ENCODE data around the gene HYAL3. TPM values are rescaled to one million over a fixed set of nuclear protein-coding genes. Genes with fewer than 3 reads are reported as not detected.
A peak's percentile ranks its signal among the peaks of the same experiment; 100 is the strongest.

HYAL3 gene
- total and polyA plus RNA-seq, 11 donors, result 1.0 to 3.2 (median 1.6) TPM

DNA sequence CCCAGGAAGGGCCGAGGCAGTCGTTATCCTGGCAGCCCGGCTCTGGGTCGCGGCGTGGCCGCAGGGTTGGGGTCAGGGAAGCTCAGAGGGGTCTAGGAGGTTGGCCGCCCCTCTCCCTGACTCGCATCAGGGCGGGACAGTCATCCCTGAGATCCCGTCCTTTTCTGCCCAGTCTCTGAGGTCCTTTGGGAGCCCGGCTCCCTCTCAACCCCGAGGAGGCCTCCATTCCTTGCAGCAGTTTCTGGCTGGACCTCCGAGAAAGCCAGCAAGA, 22.8 kb upstream of the HYAL3 start:
- H3K27ac ChIP-seq, result peak overlapping the region; percentile 93 to 99 (median 98)
- H3K4me1 ChIP-seq, result peaks cover 6 to 84% (median 63%) of the 10 kb centered on the region in 12 donors
- no peak for TF ChIP-seq CTCF (IDR thresholded peaks at IDR 0.05)
- ATAC-seq (no peak), DNase-seq (no peak)
- H3K9me3 ChIP-seq, result no peaks in the 10 kb centered on the region
- intact Hi-C loops (cut with DNase I), result loop anchor here in 8 of 10 donors (1.0 to 10.0 kb wide), 7 partner anchors 22 to 130 kb away; partner anchors contain the start of genes GNAI2 (in 3 of the 8), LSMEM2 (in 2 of the 8) and GNAT1 (in 1 of the 8)
- 21 to 38% (median 22%) methylated on average over 1 to 14 of the region's 14 CpGs for WGBS, 4 donors
- peaks cover 0 to 50% (median 43%) of the 10 kb centered on the region in 9 donors for H3K36me3 ChIP-seq
- H3K27me3 ChIP-seq, result no peaks in the 10 kb centered on the region
- H3K4me3 ChIP-seq, result peak overlapping the region; percentile 22 to 97 (median 88)

DNA sequence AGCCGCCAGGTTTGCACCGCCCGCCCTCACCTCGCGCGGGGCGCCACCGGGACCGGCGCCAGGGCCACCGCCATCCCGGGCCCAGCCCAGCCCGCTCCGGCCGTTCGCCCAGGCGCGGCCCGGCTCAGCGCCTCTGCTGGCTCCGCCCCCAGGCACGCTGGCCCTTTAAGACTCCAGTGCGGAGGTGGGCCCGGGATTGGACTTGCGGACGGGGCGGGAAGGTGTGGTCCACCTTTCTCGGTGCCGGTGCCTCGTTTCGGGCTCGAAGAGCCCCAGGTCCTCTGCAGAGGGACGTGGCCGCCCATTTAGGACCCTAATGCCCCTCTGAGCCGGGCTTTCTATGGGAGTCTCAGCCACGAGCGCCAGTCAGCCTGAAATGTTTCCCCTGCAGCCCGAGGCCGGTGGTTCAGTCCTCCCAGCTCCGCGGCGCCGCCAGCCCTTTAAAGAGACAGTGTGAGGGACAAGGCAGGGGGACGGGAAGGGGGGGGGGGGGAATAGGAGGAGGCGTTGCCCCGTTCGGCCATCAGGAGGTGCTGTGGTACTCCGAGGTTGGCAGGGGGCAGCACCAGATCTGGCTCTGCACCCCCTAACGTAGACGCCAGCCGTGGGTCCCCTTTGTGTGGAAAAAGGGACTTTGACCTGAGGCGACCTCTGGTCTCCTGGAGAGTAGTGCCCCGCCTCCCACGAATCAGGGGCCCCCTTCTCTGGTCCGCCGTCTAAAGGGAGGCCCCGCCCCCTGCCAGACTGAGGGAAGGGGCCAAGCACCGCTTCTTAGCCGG, 22.3 kb upstream of the HYAL3 start:
- WGBS, 4 donors, result 0 to 2% (median 1%) methylated on average over 10 to 59 of the region's 59 CpGs
- intact Hi-C loops (cut with DNase I), result loop anchor here in 9 of 10 donors (1.0 to 10.0 kb wide), 9 partner anchors 17 to 129 kb away; partner anchors contain the start of genes GNAI2 (in 3 of the 9), HYAL1 (in 2 of the 9), LSMEM2 (in 2 of the 9) and GNAT1 (in 1 of the 9)
- peak; percentile 44 to 82 (median 68) for ATAC-seq
- Histone ChIP-seq H3K4me3 (peak overlapping the region; percentile 62 to 97 (median 88)), H3K27ac (peak overlapping the region; percentile 93 to 99 (median 98)), H3K27me3 (no peaks in the 10 kb centered on the region), H3K9me3 (no peaks in the 10 kb centered on the region), H3K4me1 (peaks cover 5 to 85% (median 61%) of the 10 kb centered on the region in 12 donors), H3K36me3 (peaks cover 0 to 55% (median 48%) of the 10 kb centered on the region in 9 donors)
- peak; percentile 91 to 95 (median 93) for DNase-seq
- peak; percentile 27 to 80 (median 60) for TF ChIP-seq CTCF (IDR thresholded peaks at IDR 0.05)
- TF ChIP-seq POLR2A (IDR thresholded peaks at IDR 0.05), result peak in 1 of 2 donors; percentile 76

DNA sequence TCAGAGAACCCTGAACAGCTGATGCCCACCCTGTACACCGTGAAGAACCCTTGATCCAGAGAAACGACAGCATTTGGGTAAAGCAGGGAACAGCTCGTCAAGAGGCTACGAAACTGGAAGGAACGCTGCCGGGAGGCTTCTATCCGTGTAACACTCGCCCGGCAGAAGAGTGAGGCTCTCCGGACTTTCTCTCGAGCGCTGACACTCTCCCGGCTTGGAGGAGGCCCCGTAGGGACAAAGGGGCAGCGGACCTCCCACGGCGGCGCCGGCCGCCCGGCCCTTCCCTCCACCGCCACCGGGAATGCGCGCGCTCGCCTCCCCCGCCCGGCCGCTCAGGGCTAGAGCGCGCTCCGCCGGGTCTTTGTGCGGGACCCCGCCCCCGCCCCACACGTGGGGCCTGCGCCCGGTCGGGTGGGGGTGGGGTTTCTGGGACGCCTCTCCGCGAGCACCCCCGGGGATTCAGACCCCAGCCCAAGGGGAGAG, 21.7 kb upstream of the HYAL3 start:
- peaks cover 5 to 88% (median 61%) of the 10 kb centered on the region in 12 donors for H3K4me1 ChIP-seq
- ATAC-seq, result peak in 3 of 4 donors; percentile 11 to 71 (median 65)
- TF ChIP-seq POLR2A (IDR thresholded peaks at IDR 0.05) (no peak), CTCF (IDR thresholded peaks at IDR 0.05) (no peak)

More for the DNA sequence above, 21.7 kb upstream of the HYAL3 start:
- H3K9me3 ChIP-seq, result no peaks in the 10 kb centered on the region
- DNase-seq, result peak; percentile 84 to 89 (median 88)
- no peaks in the 10 kb centered on the region for H3K27me3 ChIP-seq
- peak overlapping the region; percentile 93 to 99 (median 98) for H3K27ac ChIP-seq
- H3K36me3 ChIP-seq, result peaks cover 0 to 56% (median 48%) of the 10 kb centered on the region in 9 donors
- H3K4me3 ChIP-seq, result peak overlapping the region; percentile 62 to 97 (median 88)
- 0 to 1% (median 0%) methylated on average over 19 to 45 of the region's 45 CpGs for WGBS, 4 donors
- intact Hi-C loops (cut with DNase I), result loop anchor here in 8 of 10 donors (2.0 to 10.0 kb wide), 7 partner anchors 16 to 129 kb away; partner anchors contain the start of genes GNAI2 (in 3 of the 8), HYAL1 (in 2 of the 8), LSMEM2 (in 2 of the 8) and GNAT1 (in 1 of the 8)
